Myocyte (in vitro differentiated cells): ENCODE results near the gene DIO3. TPM values are rescaled to one million over a fixed set of nuclear protein-coding genes. Genes with fewer than 3 reads are reported as not detected.

Source experiments
- DNase-seq: peaks from one replicate; pipeline ENCODE4 v3.0.0-alpha.2; 2012; ENCODE audit warnings: low read depth
- polyA plus RNA-seq: library from polyadenylated mRNA; unstranded; fragments of >200 nt; gene quantifications from one replicate; pipeline ENCODE4 v1.2.1, GENCODE V29; 2012; ENCODE audit warnings: missing spikeins
- total RNA-seq: library from RNA; depleted of rRNA; stranded (reverse); fragments of >200 nt; gene quantifications from 2 replicates; pipeline ENCODE4 v1.2.3, GENCODE V29; 2014

Gene DIO3
- not detected in 2 replicates for total RNA-seq
- not detected for polyA plus RNA-seq

GRCh38 chr14:101561145-101561896, at the start of gene DIO3:
DIO3 (plus strand) TSS chr14:101561495.
- DNase-seq, result no peak

GRCh38 chr14:101511620-101512375, 49.5 kb upstream of the DIO3 start:
- no peak for DNase-seq

GRCh38 chr14:101512376-101512695, 49.0 kb upstream of the DIO3 start:
- no peak for DNase-seq

- no peak for DNase-seq
Observed at GRCh38 chr14:101514136-101514535, 47.2 kb upstream of the DIO3 start.

GRCh38 chr14:101516401-101516800, 44.9 kb upstream of the DIO3 start:
- no peak for DNase-seq

- no peak for DNase-seq
Observed at GRCh38 chr14:101518611-101519473, 42.5 kb upstream of the DIO3 start.

- DNase-seq, result no peak
Observed at GRCh38 chr14:101520621-101521472, 40.4 kb upstream of the DIO3 start.

- DNase-seq, result no peak
Observed at GRCh38 chr14:101521473-101521915, 39.8 kb upstream of the DIO3 start.

- no peak for DNase-seq
Observed at GRCh38 chr14:101521978-101522377, 39.3 kb upstream of the DIO3 start.

- DNase-seq, result no peak
Observed at GRCh38 chr14:101525640-101526527, 35.4 kb upstream of the DIO3 start.

- DNase-seq, result no peak
Observed at GRCh38 chr14:101527987-101528386, 33.3 kb upstream of the DIO3 start.

- no peak for DNase-seq
Observed at GRCh38 chr14:101529079-101529478, 32.2 kb upstream of the DIO3 start.

- DNase-seq, result no peak
Observed at GRCh38 chr14:101534198-101534597, 27.1 kb upstream of the DIO3 start.

GRCh38 chr14:101535232-101535631, 26.1 kb upstream of the DIO3 start:
- DNase-seq, result no peak

GRCh38 chr14:101535701-101536207, 25.5 kb upstream of the DIO3 start:
- DNase-seq, result no peak

- no peak for DNase-seq
Observed at GRCh38 chr14:101537286-101537685, 24.0 kb upstream of the DIO3 start.

GRCh38 chr14:101538878-101539277, 22.4 kb upstream of the DIO3 start:
- DNase-seq, result no peak

- DNase-seq, result no peak
Observed at GRCh38 chr14:101539880-101540279, 21.4 kb upstream of the DIO3 start.
